Left ventricle myocardium inferior (tissue), 1 donor: ENCODE data around the gene RAET1G. TPM values are rescaled to one million over a fixed set of nuclear protein-coding genes. Genes with fewer than 3 reads are reported as not detected.
"Not testable (repeated sequence)": the region's sequence is repeated elsewhere in the genome, so short reads cannot be mapped to it uniquely, and the experiment has no call there.

ENCODE experiments used
- DNase-seq: peaks from one replicate; pipeline ENCODE4 v3.0.0-alpha.2; 2020
- H3K27ac ChIP-seq: fragments of 200-600 bp; replicated peaks from 2 replicates; pipeline ENCODE4 v1.8.0; 2021
- H3K27me3 ChIP-seq: fragments of 200-600 bp; 2 replicates; pipeline ENCODE4 v1.8.0; 2021; ENCODE audit warnings: low read depth
- H3K36me3 ChIP-seq: fragments of 200-600 bp; 2 replicates; pipeline ENCODE4 v1.8.0; 2021
- H3K4me1 ChIP-seq: fragments of 200-600 bp; 2 replicates; pipeline ENCODE4 v1.8.0; 2021
- H3K4me3 ChIP-seq: fragments of 200-600 bp; 2 replicates; pipeline ENCODE4 v1.8.0; 2021; ENCODE audit warnings: mild to moderate bottlenecking, moderate library complexity
- H3K9me3 ChIP-seq: fragments of 200-600 bp; replicated peaks from 2 replicates; pipeline ENCODE4 v1.8.0; 2021
- intact Hi-C: fragments of 100-400 bp; cut with micrococcal nuclease; formaldehyde crosslinking; loops from one replicate; pipeline ENCODE4 v1.11.0; 2022
- total RNA-seq: library from RNA; stranded (reverse); fragmentation: NEBNext Ultra II Directional; extraction: Animal tissue kit (Norgen Biotek cat#: 25700); gene quantifications from one replicate; pipeline ENCODE4 v1.2.1, GENCODE V29; 2021
- TF ChIP-seq, protein P1 (sequence below): fragments of 200-600 bp; IDR thresholded peaks from 2 replicates; pipeline ENCODE4 v1.8.0; 2021; ENCODE audit warnings: antibody characterized with exemption, mild to moderate bottlenecking, borderline replicate concordance
- donor health status: DM: no; HTN: yes; CAD: no; lungs with severe emphysema.

The RAET1G gene
- total RNA-seq, 1 donor from 2014 or later: 0.19 TPM

DNA sequence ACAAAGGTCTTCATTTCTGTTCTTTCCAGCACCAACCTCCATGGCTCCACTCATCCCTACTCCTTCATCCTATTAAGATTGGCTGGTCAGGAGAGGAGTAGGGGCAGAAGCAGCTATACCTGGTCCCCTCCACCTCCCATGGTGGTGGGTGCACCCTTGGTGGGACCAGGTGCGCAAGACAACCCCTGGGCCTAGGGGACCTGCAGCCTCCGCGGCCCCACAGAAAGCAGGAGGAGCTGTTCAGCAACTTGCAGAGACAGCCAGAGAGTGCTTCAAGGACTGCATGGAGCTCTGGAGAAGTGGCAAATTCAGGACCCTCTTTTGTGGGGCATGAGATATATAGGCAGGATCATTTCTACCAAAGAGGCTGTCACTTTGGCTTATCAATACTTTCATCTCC, 28.7 kb upstream of the RAET1G start:
- DNase-seq: no peak

DNA sequence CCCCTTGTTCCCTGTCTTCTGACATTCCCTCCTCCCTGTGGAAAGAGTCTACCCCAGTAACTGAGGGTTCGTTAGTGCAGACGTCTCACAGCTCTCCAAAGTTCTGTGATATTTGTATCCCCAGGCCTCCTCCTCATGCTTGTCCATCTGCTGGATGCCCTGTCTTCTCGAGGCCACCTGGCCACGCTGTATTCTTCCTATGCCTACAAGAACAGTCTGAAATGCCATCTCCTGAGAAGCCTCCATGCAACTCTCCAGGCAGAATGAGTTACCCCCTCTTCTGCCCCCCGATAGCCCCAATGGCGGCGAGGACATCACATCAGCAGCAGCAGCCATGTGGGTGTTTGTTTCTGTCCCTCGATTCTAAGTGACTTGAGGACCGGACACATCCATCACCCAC, 28.2 kb upstream of the RAET1G start:
- TF ChIP-seq, protein P1, sequence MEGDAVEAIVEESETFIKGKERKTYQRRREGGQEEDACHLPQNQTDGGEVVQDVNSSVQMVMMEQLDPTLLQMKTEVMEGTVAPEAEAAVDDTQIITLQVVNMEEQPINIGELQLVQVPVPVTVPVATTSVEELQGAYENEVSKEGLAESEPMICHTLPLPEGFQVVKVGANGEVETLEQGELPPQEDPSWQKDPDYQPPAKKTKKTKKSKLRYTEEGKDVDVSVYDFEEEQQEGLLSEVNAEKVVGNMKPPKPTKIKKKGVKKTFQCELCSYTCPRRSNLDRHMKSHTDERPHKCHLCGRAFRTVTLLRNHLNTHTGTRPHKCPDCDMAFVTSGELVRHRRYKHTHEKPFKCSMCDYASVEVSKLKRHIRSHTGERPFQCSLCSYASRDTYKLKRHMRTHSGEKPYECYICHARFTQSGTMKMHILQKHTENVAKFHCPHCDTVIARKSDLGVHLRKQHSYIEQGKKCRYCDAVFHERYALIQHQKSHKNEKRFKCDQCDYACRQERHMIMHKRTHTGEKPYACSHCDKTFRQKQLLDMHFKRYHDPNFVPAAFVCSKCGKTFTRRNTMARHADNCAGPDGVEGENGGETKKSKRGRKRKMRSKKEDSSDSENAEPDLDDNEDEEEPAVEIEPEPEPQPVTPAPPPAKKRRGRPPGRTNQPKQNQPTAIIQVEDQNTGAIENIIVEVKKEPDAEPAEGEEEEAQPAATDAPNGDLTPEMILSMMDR: no peak
- no peak for DNase-seq
- intact Hi-C loops: no loop called here
- H3K27ac ChIP-seq: no peak overlapping the region
- H3K4me3 ChIP-seq: no peak overlapping the region
- peaks cover 83% of the 10 kb centered on the region for H3K27me3 ChIP-seq
- peaks cover 7% of the 10 kb centered on the region for H3K4me1 ChIP-seq
- no peaks in the 10 kb centered on the region for H3K9me3 ChIP-seq
- no peaks in the 10 kb centered on the region for H3K36me3 ChIP-seq

More for the DNA sequence above, 28.7 kb upstream of the RAET1G start:
- H3K4me3 ChIP-seq: no peak overlapping the region
- peaks cover 7% of the 10 kb centered on the region for H3K4me1 ChIP-seq
- no peaks in the 10 kb centered on the region for H3K9me3 ChIP-seq
- no peaks in the 10 kb centered on the region for H3K36me3 ChIP-seq
- no peak overlapping the region for H3K27ac ChIP-seq
- TF ChIP-seq, protein P1: no peak
- intact Hi-C loops: no loop called here
- H3K27me3 ChIP-seq: peaks cover 88% of the 10 kb centered on the region

DNA sequence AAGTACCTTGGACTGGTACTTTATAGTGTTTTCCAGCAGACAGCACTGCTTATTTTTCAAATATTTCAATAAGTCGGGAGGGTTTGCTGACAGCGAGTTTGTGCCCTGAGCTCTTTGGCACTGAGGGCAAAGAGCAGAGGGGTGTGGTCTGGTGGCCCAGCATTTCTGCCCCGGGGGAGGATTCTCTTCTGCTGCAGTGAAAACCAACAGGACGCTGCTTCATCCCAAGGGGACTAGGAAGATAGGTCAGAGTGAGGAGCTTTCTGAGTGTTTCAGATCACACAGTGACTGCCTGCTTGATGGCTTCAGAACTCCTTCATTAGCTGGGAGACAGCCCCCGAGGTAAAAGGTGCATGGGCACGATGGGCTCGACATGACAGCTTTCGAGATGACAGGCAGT, 27.5 kb upstream of the RAET1G start:
- Histone ChIP-seq H3K9me3 (no peaks in the 10 kb centered on the region), H3K36me3 (no peaks in the 10 kb centered on the region), H3K27ac (no peak overlapping the region), H3K4me1 (peaks cover 7% of the 10 kb centered on the region), H3K27me3 (peaks cover 76% of the 10 kb centered on the region), H3K4me3 (no peak overlapping the region)
- intact Hi-C loops: no loop called here
- DNase-seq: no peak
- TF ChIP-seq, protein P1: no peak

- Histone ChIP-seq H3K9me3 (no peaks in the 10 kb centered on the region), H3K4me3 (no peak overlapping the region), H3K36me3 (no peaks in the 10 kb centered on the region), H3K27ac (no peak overlapping the region), H3K27me3 (peaks cover 58% of the 10 kb centered on the region), H3K4me1 (no peaks in the 10 kb centered on the region)
- TF ChIP-seq, protein P1: no peak
- intact Hi-C loops: no loop called here
- DNase-seq: no peak
These were observed 25.7 kb upstream of the RAET1G start for GRCh38 chr6:149948616-149949015.

GRCh38 chr6:149948011-149948410, 25.1 kb upstream of the RAET1G start:
- Histone ChIP-seq H3K4me3 (no peak overlapping the region), H3K27ac (no peak overlapping the region), H3K27me3 (peaks cover 52% of the 10 kb centered on the region), H3K36me3 (no peaks in the 10 kb centered on the region), H3K9me3 (no peaks in the 10 kb centered on the region), H3K4me1 (no peaks in the 10 kb centered on the region)
- DNase-seq: no peak
- TF ChIP-seq, protein P1: no peak
- intact Hi-C loops: no loop called here

- H3K4me1 ChIP-seq, intact Hi-C loops, H3K9me3 ChIP-seq, H3K4me3 ChIP-seq, H3K27ac ChIP-seq, DNase-seq, H3K36me3 ChIP-seq: not testable (repeated sequence)
- H3K27me3 ChIP-seq: peaks cover 48% of the 10 kb centered on the region
These were observed 24.6 kb upstream of the RAET1G start for GRCh38 chr6:149947533-149947932.

- peaks cover 45% of the 10 kb centered on the region for H3K27me3 ChIP-seq
- intact Hi-C loops: not testable (repeated sequence)
These were observed 23.7 kb upstream of the RAET1G start for GRCh38 chr6:149946631-149947030.

GRCh38 chr6:149945276-149945675, 22.4 kb upstream of the RAET1G start:
- H3K27me3 ChIP-seq: peaks cover 44% of the 10 kb centered on the region
- H3K9me3 ChIP-seq, DNase-seq, intact Hi-C loops, H3K36me3 ChIP-seq, H3K27ac ChIP-seq, H3K4me3 ChIP-seq: not testable (repeated sequence)
- peaks cover 17% of the 10 kb centered on the region for H3K4me1 ChIP-seq

More at GRCh38 chr6:149946631-149947030, 23.7 kb upstream of the RAET1G start:
- not testable (repeated sequence) for H3K4me3 ChIP-seq, H3K4me1 ChIP-seq, DNase-seq, H3K36me3 ChIP-seq, H3K9me3 ChIP-seq, H3K27ac ChIP-seq

- H3K4me3 ChIP-seq, DNase-seq, intact Hi-C loops, H3K36me3 ChIP-seq, H3K9me3 ChIP-seq, H3K27ac ChIP-seq: not testable (repeated sequence)
- Histone ChIP-seq H3K4me1 (peaks cover 26% of the 10 kb centered on the region), H3K27me3 (peaks cover 45% of the 10 kb centered on the region)
These were observed 20.4 kb upstream of the RAET1G start for GRCh38 chr6:149943321-149943720.
